ENCODE measurements around the gene JOSD2. TPM values are rescaled to one million over a fixed set of nuclear protein-coding genes. Genes with fewer than 3 reads are reported as not detected.

Gene JOSD2
- total RNA-seq, 2 experiments from 2014 or later: 21.6 to 22.6 TPM

DNA sequence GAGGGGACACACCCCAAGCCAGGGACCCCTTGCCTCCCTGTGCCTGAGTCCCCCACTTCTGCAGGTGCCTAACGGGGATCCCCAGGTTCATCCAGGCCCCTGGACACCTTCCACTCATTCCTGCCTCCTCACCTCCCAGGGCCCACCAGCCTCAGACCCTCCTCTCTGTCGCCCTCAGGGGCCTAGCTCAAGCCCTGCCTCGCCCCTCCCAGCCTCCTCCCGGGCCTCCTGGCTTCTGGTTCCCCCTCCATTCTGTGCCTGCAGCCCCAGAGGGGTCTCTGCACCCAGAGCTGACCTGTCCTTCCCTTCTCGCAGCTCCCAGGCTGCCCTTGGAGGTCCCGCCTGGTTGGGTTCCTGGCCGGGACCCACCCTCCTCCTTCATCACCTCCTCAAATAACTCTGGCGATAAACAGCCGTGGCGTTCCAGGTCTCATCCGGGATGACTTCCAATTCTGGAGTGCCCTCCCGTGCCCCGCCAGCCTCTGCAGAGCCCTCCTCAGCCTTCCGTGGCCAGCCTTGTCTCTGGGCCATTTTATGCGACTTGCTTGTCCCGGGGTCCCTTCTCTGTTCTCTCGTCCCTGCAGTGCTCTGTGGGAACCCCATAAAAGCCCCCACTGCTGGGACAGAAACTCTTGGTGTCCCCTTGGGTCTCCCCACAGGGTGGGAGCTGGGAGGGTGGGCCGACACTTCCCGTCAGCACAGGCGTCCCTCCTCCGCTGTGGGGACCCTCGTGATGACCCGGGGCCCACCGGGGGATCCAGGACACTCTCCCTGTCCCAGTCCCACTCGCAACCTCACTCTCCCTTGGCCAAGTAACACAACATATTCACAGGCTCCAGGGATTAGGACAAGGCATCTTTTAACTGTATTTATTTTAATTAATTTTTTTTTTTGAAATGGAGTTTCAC lies 9.2 kb downstream of the JOSD2 start:
- H3K9me3 Mint-ChIP-seq: no peaks in the 10 kb centered on the region
- intact Hi-C loops (cut with micrococcal nuclease): no loop called here
- TF ChIP-seq, protein P1, sequence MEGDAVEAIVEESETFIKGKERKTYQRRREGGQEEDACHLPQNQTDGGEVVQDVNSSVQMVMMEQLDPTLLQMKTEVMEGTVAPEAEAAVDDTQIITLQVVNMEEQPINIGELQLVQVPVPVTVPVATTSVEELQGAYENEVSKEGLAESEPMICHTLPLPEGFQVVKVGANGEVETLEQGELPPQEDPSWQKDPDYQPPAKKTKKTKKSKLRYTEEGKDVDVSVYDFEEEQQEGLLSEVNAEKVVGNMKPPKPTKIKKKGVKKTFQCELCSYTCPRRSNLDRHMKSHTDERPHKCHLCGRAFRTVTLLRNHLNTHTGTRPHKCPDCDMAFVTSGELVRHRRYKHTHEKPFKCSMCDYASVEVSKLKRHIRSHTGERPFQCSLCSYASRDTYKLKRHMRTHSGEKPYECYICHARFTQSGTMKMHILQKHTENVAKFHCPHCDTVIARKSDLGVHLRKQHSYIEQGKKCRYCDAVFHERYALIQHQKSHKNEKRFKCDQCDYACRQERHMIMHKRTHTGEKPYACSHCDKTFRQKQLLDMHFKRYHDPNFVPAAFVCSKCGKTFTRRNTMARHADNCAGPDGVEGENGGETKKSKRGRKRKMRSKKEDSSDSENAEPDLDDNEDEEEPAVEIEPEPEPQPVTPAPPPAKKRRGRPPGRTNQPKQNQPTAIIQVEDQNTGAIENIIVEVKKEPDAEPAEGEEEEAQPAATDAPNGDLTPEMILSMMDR (IDR thresholded peaks at IDR 0.05): no peak
- peaks cover 3% of the 10 kb centered on the region for H3K36me3 Mint-ChIP-seq (ENCODE audit: low read depth)
- no peaks in the 10 kb centered on the region for H3K4me1 Mint-ChIP-seq (ENCODE audit: low read depth)
- H3K4me3 Mint-ChIP-seq: no peak overlapping the region
- no peaks in the 10 kb centered on the region for H3K27me3 Mint-ChIP-seq
- CTCF ChIA-PET: interaction anchor here (1.0 kb wide), 2 partner anchors 16 to 54 kb away, joined by 3 to 4 read pairs; no protein-coding TSS in a partner anchor
- no peak for ATAC-seq
- no peak overlapping the region for H3K27ac Mint-ChIP-seq
- no peak for DNase-seq
- POLR2A ChIA-PET: interaction anchor here (0.9 to 1.3 kb wide), 2 partner anchors 9 to 10 kb away, joined by 3 to 4 read pairs; partner anchors contain the start of gene JOSD2

DNA sequence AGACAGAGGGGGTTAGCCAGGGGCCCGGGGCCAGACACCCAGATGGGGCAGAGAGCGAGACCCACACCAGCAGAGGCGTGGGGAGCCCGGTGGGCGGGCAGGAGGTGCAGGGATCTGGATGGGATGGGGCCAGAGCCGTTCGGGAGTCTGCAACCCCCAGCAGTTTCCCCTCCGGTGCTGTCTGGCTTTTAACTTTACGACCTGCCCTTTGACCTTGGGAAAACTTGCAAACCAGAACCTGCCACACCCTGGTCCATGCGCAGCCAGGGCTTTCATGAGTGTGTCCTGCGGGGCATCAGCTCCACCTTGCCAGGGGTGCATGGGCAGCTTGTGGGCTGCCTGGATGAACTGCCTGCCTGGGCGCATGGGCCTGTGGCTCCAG lies 9.8 kb downstream of the JOSD2 start:
- no peaks in the 10 kb centered on the region for H3K9me3 Mint-ChIP-seq
- ChIA-PET CTCF (interaction anchor here (1.0 kb wide), 2 partner anchors 17 to 55 kb away, joined by 3 to 4 read pairs; no protein-coding TSS in a partner anchor), POLR2A (interaction anchor here (0.9 kb wide), 1 partner anchor 10 kb away, joined by 3 read pairs; the partner anchor contains the start of gene JOSD2)
- ATAC-seq (no peak), DNase-seq (no peak)
- intact Hi-C loops (cut with micrococcal nuclease): no loop called here
- no peak overlapping the region for H3K4me3 Mint-ChIP-seq
- H3K4me1 Mint-ChIP-seq (ENCODE audit: low read depth): no peaks in the 10 kb centered on the region
- TF ChIP-seq, protein P1 (IDR thresholded peaks at IDR 0.05): no peak
- H3K27me3 Mint-ChIP-seq: no peaks in the 10 kb centered on the region
- no peak overlapping the region for H3K27ac Mint-ChIP-seq
- H3K36me3 Mint-ChIP-seq (ENCODE audit: low read depth): peaks cover 3% of the 10 kb centered on the region

DNA sequence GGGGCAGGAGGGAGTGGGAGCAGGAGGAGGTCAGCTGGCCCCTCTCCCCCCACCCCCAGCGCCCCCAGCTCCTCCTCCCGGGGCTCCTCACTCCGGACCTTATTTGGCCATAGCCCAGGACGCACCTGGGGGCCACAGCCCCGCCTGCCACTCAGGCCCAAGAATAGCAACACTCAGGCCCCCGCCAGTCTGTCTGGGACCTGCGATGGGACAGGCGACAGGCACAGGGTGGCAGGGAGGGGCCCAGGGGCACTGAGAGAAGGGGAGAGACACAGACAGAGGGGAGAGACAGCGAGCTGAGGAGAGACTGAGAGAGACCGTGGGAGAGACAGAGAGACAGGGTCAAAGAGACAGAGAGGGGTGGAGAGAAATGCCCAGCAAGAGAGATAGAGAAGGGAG lies 10.2 kb downstream of the JOSD2 start:
- H3K4me3 Mint-ChIP-seq: no peak overlapping the region
- ChIA-PET CTCF (interaction anchor here (1.0 to 1.2 kb wide), 2 partner anchors 8 to 55 kb away, joined by 3 to 4 read pairs; no protein-coding TSS in a partner anchor), POLR2A (interaction anchor here (0.9 kb wide), 1 partner anchor 10 kb away, joined by 3 read pairs; the partner anchor contains the start of gene JOSD2)
- H3K9me3 Mint-ChIP-seq: no peaks in the 10 kb centered on the region
- H3K36me3 Mint-ChIP-seq (ENCODE audit: low read depth): peaks cover 3% of the 10 kb centered on the region
- DNase-seq: no peak
- H3K4me1 Mint-ChIP-seq (ENCODE audit: low read depth): no peaks in the 10 kb centered on the region
- H3K27me3 Mint-ChIP-seq: no peaks in the 10 kb centered on the region
- ATAC-seq: peak; percentile 49
- H3K27ac Mint-ChIP-seq: no peak overlapping the region
- TF ChIP-seq, protein P1 (IDR thresholded peaks at IDR 0.05): no peak
- intact Hi-C loops (cut with micrococcal nuclease): no loop called here

DNA sequence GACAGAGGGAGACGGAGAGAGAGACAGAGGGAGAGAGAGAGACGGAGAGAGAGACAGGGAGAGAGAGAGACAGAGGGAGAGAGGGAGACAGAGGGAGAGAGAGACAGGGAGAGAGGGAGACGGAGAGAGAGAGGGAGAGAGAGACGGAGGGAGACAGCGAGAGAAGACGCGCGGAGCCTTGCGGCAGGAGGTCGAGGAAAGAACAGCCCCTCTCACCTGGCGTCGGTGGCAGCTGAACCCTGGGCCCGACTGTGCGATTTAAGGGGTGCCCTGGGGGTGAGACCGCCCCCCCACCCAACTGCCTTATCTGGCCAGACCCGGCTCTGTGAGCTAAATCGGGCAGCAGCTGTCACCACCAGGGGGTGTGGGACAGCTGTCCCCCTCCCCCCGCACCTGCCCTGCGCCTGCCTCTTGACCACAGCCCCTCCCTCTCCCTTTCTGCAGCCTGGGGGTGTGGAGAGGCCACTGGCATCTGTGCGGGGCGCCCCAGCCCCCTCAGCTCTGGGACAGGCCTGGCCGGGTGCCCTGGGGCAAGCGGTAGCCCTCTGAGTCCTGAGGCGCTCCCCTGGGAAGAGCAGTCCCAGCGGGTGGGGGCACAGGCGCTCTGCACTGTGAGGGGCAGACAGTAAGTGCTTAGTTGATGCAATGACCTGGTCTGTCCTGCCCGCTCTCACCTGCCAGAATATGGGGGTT lies 10.8 kb downstream of the JOSD2 start:
- Mint-ChIP-seq H3K4me1 (ENCODE audit: low read depth) (no peaks in the 10 kb centered on the region), H3K27ac (no peak overlapping the region), H3K4me3 (no peak overlapping the region), H3K27me3 (no peaks in the 10 kb centered on the region), H3K9me3 (no peaks in the 10 kb centered on the region), H3K36me3 (ENCODE audit: low read depth) (no peaks in the 10 kb centered on the region)
- ChIA-PET POLR2A (no interaction called here), CTCF (interaction anchor here (1.2 kb wide), 1 partner anchor 9 kb away, joined by 3 read pairs; no protein-coding TSS in a partner anchor)
- intact Hi-C loops (cut with micrococcal nuclease): no loop called here
- TF ChIP-seq, protein P1 (IDR thresholded peaks at IDR 0.05): no peak
- DNase-seq (peak; percentile 52), ATAC-seq (peak; percentile 49)

Data from activated CD8-positive, alpha-beta T cell treated with anti-CD3 and anti-CD28 coated beads for 36 hours (primary cell).